ENCODE data around the gene LRMDA.

DNA sequence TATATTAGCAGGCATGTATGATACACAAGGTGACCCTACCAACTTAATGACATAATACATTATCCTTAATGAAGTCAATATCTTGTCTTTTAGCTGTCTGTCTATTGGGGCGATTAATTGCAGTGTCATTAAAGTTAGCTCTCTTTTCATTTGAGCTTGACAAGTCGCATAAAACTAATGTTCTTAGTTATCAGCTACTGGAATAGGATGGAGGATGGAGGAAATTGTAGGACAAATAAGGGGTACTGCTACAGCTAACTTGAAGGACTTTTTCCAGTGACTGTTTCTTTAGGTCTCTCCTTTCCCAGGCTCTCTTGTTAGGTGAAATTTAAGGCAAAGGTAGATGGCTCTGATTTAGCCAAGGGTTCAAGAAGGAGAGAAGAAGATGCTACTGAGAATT, 506.4 kb downstream of the LRMDA start:
- TF ChIP-seq, protein P1, sequence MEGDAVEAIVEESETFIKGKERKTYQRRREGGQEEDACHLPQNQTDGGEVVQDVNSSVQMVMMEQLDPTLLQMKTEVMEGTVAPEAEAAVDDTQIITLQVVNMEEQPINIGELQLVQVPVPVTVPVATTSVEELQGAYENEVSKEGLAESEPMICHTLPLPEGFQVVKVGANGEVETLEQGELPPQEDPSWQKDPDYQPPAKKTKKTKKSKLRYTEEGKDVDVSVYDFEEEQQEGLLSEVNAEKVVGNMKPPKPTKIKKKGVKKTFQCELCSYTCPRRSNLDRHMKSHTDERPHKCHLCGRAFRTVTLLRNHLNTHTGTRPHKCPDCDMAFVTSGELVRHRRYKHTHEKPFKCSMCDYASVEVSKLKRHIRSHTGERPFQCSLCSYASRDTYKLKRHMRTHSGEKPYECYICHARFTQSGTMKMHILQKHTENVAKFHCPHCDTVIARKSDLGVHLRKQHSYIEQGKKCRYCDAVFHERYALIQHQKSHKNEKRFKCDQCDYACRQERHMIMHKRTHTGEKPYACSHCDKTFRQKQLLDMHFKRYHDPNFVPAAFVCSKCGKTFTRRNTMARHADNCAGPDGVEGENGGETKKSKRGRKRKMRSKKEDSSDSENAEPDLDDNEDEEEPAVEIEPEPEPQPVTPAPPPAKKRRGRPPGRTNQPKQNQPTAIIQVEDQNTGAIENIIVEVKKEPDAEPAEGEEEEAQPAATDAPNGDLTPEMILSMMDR (conservative IDR thresholded peaks at IDR 0.05; ENCODE audit: low read length) = no peak
- no peak for TF ChIP-seq EZH2phosphoT487 (IDR thresholded peaks at IDR 0.05; ENCODE audit: borderline replicate concordance)

All from Loucy (cell line).